Erythroblast (primary cell): ENCODE results near the gene B3GNT2.

Experiments
- GATA1 ChIP-seq: IDR thresholded peaks from 2 replicates; pipeline ENCODE4 v1.6.1; 2011; ENCODE audit warnings: low read depth, mild to moderate bottlenecking, control low read depth, low read length, moderate library complexity
- POLR2A ChIP-seq: IDR thresholded peaks from 2 replicates; pipeline ENCODE4 v1.6.1; 2011; ENCODE audit warnings: mild to moderate bottlenecking, low read length

DNA sequence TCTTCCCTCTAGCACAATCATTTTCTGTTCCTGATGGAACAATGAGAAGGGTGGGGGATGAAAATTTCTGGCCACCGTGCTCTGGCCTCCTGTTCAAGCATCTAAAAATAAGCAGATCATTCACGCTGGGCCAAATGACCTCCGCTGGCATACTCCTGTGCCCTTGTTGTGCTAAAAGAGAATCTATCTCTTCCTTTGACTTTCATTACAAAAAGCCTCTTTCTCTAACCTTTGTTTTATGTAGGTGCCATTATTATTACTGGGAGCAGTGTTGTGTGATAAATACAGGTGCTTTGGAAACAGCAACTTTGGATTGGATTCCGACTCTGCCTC lies 44.6 kb upstream of the B3GNT2 start:
- TF ChIP-seq POLR2A (no peak), GATA1 (no peak)
